NCI-H128 (cell line): ENCODE results near the gene SLC37A2.
A peak's percentile ranks its signal among the peaks of the same experiment; 100 is the strongest.

Experiments used
- DNase-seq: peaks from one replicate; lab custom pipeline; 2025; ENCODE audit not compliant: unreplicated experiment; lab: John Stamatoyannopoulos, UW

Gene SLC37A2

DNA sequence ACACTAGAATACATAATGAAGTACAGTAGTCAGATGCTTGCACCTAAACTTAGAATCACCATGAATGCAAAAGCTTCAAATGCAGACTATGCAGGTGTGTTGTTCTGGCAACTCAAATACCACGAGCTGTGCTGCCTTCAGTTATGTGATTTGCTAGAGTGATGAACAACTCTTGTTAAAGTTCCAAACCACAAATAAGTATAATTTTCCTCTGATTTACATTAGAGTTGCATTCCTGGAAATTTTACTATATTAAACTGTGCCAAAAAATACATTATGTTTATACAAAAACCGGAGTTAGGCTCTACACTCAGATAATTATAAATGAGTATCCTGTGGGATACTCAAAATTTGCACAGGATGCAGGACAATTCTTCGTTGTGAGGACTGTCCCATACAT lies 45.4 kb downstream of the SLC37A2 start:
- DNase-seq: no peak

DNA sequence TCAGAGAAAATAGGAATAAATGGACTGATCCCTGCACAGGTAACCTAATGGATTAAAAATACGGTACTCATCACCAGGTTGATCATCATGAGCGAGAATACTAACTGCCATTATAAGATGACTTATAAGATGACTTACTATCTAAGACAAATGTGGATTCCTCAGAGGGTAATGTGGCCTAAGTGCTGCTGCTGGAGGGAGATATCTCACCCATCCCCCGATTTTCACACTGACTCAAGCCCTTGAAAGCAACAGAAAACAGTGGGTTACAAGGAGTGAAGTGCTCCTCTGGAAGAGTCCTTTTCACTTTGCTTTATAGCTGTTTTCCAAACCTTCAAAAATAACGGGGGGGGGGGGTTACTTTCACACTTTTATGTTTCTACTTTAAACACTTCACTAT lies 47.4 kb downstream of the SLC37A2 start:
- no peak for DNase-seq

DNA sequence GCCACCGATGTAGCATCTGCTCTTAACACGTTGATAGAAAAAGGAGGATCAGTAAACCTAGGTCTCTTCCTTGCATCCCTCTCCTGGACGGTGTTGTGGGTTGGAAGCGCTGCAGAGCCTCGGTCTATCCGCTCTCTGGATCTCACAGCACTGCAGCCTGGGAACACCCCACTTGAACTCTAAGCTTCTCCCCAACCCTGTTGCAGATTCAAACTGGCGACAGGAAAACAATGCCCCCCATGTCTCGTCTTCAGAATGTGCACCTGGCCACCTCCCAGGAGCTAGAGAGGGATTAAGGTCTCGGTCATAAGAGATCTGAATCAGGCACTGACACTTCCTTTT lies 47.9 kb downstream of the SLC37A2 start:
- no peak for DNase-seq

DNA sequence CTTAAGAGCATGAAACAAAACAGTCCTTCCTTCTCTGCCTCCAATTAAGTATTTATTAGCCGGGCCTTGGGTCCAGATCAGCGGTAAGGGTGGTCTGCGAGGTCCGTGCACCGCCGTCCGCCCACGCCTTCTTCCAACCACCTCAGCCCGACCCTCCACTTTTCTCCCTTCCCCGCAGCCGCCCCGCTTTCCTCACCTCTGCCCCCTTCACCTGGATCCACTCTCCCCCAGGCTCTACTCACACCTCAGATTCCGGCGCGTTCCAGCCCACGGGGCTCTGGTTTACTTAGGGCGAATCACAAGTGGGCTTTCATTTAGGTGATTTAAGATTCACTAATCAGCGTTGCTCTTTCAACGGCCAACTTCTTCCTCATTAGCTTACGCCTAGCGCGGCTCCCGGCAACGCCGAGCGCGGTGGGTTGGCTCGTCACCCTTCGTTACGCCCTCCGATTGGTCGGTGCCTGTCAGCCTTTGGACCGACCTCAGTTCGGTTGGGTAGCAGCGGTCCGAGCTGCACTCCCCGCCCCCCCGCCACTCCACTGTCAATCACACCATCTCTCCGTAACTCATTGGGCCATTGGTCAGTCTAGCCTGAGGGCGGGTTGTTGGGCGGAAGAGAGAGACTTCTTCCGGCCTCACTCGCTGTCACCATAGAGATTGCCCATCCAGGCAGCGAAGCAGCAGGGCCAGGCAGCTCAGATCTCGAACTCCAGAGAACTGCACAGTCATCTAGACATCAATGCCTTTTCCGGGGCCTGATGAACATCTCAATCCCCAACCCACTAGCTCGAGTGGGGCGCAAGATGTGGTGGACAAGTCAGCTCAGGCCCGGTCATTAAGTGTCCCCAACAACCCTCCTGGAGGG lies 48.5 kb downstream of the SLC37A2 start, which contains the start of gene TMEM218:
Gene TMEM218 (minus strand): TSS at position 284 of the 865 bp plus-strand sequence. CDS start 9,385 bp downstream, outside the sequence.
- peak; percentile 73 for DNase-seq

DNA sequence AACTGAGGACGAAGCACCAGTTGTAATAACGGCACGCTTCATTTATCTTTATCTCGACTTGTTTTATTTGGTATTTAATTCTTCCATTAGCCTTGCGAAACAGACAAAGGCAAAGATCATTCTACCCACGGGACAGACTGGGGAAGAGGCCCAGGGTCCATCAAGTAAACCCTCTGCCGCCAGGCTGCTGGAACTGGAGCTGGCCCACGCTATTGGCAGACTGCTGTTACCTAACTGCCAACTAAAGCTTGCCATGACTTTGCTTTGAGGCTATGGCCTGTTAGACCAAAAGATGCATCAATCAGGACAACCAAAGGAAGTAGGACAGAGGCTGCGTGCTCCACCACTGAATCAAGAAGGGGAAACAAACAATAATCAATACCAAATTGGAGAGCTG lies 49.1 kb downstream of the SLC37A2 start:
- no peak for DNase-seq

DNA sequence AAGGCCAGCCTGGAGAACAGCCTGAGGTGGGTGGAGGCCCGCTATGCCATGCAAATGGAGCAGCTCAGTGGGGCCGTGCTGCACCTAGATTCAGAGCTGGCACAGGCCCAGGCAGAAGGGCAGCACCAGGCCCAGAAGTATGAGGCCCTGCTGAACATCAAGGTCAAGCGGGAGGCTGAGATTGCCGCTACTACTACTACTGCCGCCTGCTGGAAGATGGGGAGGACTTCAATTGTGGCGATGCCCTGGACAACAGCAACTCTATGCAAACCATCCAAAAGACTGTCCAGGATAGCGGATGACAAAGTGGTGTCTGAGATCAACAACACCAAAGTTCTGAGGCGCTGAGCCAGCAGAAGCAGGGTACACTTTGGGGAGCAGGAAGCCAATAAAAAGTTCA lies 51.4 kb downstream of the SLC37A2 start:
- no peak for DNase-seq

DNA sequence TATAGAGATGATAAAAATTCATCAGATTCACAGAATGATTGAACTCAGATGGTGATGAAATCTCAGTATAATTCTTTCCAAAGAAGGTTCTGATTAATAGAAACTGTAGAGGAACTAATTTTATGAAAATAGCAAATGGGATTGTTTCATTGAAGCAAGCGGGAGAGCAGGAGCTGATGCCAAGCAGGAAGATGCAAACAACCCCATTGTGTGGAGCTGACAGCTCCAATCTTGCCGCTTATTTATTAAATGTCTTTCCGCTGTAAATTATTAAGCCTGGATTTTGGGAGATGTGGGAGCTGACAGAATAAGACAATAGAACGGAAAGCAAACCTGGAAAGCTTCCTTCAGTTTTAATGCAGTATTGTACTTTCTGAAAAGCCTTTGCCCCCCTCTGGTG lies 54.3 kb downstream of the SLC37A2 start:
- no peak for DNase-seq

DNA sequence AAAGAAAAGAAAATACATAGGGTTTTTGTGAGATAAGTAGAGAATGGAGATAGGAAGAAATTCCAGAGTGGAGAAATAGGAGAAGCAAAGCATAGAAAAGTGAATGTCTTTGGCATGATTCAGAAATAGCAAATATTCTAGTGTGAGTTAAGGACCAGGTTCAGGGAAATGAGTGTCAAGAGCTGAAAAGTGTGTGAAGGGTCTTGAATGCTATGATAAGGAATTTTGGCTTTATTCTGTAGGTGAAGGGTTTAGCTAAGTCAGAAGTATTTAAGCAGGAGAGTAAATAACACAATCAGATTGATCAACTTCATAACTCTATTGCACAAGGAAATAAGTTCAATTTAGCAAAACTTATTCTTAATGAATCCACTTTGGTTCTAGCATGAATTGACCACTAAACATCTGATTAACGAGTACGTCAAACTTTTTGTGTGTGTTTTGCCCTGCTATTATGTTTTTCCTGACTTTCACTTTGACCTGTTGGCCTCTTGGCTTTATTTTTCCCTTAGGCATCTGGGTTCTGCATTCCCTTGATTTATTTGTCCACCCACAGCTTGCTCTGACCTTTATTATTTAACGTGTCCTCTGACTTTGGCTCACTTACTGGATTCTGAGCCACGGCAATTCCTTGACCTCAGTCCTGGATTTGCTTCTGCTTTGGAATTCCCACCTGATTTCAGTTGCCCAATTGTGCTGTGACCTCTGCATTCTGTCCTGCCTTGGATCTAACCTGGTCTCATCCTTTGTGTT lies 60.3 kb downstream of the SLC37A2 start:
- no peak for DNase-seq

DNA sequence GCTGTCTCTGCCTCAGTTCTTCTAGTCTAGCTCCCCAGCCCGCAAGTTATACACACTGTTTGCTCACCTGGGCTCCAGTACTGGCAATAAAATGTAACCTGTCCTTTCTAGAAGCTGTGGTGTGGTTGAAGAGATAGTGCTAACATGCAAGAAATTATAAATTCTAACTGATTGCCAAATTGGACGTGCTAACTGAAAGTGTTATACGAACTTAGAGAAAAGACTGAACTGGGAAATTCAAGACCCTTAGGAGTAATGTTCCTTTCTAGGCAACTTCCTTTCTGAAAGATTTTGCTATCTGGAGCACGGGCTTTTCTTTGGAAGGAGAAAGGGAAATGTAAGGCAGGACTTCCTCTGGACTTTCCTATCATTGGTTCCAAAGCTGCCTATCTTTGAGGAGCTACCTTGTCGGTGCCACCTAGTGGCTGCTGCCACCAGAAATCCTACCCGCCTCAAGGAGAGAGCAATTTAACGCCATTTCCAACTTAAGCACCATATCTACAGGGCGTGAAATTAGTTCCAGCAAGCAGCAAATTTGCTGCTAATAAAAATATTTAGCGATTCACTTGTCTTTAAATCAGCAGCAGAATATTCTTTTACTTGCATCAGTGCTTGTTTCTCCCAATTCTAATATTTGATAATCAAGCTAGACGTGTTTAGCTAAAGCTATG lies 61.0 kb downstream of the SLC37A2 start:
- no peak for DNase-seq

DNA sequence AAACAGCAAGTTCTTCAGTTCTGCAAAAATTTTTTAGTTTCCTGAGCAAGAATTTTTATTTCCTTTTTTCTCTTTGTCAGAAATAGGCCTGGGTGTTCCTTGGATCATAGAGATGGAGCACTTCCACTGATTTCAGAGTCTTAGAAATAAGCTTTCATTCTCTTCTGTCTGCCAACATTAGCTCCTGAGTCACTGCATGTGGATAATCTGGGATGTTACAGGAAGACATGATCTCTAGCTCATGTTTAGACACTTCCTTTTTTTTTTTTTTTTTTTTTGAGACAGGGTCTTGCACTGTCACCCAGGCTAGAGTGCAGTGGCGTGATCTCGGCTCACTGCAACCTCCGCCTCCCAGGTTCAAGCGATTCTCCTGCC lies 61.5 kb downstream of the SLC37A2 start:
- DNase-seq: no peak

DNA sequence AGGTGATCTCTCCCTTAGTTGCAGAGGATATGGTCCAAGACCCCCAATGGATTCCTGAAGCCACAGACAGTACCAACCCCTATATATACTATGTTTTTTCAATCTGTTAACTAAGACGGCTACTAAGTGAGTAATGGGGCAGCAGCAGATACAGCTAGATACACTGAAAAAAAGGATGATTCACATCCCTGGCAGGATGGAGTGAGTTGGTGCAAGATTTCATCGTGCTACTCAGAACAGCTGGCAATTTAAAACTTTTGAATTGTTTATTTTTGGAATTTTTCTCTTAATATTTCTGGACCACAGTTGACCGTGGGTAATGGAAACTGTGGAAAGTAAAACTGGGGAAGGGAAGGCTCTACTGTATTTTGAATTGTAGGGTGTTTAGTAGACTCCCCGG lies 65.3 kb downstream of the SLC37A2 start:
- no peak for DNase-seq

DNA sequence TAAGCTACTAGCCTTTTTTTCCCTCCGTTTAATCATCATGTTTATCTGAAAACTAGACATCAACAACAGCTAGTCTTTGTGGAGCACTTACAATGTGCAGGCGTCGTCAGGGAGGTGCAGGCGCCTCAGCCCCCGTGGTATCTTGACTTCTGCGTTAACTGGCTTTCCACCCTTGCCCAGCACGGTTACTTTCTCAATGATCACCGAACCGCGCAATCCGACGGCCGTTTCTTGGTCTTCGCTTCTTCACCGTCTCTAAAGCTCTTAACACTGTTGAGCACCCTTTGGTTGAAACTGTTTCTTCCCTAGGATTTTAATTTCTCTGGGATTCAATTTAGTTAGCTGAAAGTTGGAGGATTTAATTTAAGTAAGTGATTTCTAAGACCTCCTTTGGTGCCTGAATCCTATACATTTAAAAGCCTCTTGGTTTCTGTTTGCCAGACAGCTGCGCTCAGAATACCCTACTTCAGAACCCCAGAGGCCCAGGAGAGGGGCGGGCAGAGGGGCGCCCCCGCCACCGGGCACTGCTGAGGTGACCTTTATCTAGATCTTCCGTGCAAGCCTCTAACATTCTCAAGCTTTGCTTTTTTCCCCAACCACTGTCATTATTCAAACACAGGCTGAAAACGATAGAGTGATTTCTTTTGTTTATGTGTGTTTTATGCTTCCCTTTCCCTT lies 66.3 kb downstream of the SLC37A2 start:
- DNase-seq: no peak

DNA sequence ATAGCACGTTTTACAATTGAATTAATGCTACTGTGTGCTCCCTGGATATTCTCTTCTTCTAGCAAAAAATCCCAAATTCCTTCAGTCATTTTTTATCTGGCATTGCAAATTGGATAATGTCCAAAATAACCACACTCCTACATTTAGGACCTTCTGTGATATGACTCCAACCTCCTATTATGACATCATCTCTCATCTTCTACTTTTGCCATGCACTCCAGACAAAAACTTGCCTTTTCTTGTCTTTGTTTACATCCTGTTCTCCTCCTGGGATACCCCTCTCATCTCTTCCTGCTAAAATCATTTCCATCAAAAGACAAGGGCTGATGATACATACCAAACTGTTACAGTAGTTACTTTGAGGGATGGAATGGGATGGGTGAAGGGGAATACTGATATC lies 69.0 kb downstream of the SLC37A2 start:
- DNase-seq: no peak

DNA sequence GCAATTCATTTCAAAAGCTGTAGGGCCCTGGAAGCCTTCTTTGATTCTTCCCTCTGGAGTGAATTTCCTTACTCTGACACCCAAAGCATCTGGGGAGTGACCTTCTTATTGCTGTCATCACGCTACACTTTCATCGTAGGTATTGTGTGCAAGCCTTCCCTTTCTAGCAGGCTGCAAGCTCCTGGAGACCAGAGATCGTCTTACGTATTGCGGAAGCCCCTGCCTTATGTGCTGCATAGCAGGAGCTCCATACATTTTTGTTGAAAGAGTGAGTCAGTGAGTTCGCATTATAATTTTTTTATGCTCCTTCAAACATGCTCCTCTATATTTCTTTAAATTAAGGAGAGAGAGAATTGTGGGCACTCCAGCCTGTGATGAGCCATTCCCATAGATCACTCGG lies 69.5 kb downstream of the SLC37A2 start:
- DNase-seq: no peak

DNA sequence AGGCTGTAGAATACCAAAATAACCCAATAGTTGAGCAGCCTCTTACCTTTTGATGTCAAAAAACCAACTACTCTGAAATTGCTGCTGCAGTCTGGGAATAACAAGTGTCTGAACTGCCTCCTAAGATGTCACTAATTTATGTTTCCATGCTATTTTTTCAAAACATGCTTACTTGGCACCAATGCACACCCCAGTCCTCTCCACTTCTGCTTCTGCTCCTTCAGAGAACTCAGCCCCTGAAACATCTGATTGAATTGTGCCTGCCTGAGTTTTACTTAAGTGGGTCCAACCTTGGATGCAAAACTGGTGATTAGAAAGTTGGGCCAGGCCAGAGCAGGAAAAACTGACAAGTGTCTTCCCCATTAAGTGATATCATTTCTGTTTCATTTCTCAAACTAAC lies 72.9 kb downstream of the SLC37A2 start:
- no peak for DNase-seq

DNA sequence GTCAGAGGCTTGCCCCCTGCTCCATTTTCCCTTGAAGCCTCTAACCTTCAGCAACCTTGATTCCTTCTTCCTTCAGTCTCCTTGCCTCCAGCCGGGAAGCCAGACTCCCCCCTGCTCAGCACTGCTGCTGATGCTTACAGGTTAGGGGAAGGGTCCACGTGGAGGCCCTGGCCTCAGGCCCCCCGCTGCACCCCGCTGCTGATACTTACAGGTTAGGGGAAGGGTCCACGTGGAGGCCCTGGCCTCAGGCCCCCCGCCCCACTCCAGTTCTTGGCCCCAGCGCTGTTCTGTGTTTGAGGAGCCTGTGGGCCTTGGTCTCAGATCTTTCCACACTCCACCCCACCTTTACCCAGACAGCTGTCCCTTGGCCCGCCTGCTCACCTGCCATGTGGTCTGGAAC lies 75.9 kb downstream of the SLC37A2 start:
- no peak for DNase-seq

DNA sequence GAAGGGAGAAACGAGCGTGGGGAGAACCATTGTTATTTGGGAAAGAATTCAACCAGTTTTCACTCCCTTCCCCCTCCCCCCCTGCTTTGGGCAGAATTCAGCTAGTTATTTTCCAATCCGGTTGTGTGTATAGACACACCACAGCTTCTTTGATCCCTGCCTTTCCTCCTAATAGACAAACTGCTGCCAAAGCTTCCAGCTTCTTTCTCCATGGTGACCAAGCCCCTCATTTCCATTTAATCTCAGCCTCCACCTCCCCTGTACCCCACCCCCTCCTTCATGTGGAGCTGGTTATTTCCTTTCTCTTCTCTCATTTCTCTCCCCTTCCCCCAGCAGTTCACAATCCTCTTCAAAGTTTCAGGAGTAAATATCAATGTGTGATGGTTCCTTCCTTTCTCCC lies 76.7 kb downstream of the SLC37A2 start:
- DNase-seq: no peak
